Hematopoietic multipotent progenitor cell treated with erythropoietin and hydrocortisone succinate and interleukin-3 and kit ligand, for 6 days (in vitro differentiated cells): Measurements from ENCODE around the gene SAMD13.
A peak's percentile ranks its signal among the peaks of the same experiment; 100 is the strongest.

ENCODE experiments used
- DNase-seq: peaks from one replicate; pipeline ENCODE4 v3.0.0-alpha.2; 2015

SAMD13 gene, protein sequence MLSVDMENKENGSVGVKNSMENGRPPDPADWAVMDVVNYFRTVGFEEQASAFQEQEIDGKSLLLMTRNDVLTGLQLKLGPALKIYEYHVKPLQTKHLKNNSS

DNA sequence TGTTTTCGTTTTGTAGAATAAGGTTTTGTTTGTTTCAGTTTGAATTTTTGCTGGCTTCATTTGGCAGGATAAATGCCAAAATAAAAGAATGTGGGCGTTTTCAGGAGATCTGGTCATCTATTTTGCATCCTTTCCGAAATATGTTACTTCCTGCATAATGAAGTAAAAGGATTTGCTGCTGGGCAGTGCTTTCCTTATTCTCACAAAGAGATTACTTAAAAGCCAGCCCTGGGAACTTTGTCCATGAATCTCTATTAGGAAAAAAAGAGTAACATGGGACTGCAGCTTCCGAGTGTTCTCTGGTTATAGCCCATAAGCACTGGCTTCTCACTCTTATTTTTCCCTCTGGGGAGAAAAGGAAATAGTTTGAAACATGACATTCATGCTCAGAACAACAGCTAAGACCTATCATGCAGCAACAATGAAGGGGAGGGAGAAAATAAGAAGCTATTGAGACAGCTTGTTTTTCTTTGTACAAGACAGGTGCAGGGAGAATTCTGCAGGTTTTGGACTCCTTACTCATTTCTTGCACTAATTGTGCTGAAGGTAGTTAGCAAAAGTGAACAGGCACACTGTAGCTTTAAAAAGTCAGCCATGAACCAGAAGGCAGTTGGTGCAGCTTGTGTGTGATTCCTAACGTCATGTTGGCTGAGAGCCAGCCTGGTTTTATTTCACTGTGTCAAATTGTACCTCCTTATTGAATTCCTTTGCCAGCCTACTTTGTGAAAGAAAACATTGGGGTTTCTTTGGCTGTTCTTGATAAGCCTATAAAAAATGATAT lies at the start of gene SAMD13:
TSS of gene SAMD13 (plus strand) at position 705 of the 781 bp plus-strand sequence. CDS start 1,527 bp downstream, outside the sequence.
- peak; percentile 96 for DNase-seq

DNA sequence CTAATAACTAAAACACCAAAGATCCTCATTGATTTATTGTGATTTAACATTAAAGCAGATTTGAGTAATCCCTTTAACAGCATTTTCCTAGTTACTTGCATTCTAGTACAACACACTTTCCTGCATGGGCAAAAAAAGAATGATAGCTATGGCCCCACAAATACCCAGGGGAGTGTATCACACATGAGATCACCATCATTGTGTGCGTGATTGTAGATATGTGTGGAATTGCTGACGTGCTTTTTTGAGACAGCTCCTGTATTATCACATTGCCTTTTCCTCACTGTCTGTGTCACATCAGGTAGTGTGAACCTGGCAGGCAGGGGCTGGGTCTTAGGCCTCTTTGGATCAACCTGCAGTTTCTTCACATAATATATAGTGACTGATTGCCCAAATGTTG lies 48.5 kb upstream of the SAMD13 start:
- no peak for DNase-seq

DNA sequence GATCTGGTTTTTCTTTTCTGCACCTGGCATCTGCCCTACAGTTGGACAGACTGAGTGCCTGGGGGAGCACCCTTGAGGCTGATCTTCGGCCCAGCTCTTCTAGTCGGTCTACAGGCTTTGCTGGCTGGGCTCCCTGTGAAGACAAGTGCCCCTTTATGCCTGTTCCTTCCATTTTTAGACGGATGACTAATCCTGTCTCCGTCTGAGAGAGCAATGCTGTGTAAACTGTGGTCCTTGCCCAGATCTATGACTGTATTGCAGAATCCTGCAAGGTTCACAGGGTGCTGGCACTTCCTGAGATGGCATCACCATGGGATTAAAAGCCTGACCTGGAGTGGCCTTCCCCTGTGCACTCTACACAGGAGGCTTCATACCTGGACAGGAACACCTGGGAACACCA lies 47.6 kb upstream of the SAMD13 start:
- DNase-seq = no peak

DNA sequence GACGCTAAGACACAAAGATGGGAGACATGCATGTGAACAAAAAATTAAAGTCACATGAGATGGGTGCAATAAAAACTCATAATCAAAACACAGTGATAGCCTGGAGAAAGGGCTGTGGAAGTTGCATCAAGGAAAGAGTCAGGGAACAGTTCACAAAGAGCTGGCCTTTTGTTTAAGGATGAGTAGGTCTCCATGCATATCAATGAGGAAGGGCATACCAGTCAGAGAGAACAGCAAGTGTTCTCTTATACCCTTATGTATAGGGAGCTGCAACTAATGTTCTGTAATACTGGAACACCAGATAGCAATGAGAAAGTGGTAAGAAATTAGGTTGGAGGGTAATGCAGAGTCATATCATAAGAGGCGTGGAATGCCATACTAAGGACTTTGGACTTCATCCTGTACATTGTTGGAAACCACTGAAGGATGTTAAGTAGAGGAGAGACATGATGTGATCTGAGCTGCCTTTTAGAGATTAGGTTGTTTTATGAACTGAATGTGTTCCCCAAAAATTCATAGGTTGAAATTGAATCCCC lies 46.7 kb upstream of the SAMD13 start:
- no peak for DNase-seq

DNA sequence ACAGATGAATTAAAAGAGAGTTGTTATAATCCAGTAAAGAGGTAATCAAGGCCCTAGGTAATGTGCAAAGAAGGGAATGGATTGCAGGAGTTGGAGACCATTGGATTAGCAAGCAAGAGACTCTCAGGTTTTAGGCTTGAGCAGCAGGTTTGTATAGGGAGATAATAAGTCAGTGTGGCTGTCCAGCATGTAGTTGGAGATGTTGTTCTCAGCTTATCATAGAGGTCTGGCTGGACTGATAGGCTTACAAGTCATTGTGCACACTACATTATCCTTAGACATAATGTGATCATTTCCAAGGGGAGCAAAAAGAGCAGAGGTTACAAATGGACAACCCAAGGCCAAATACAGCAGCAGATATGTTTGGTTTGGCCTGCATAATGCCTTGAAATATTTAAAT lies 45.9 kb upstream of the SAMD13 start:
- peak; percentile 83 for DNase-seq

DNA sequence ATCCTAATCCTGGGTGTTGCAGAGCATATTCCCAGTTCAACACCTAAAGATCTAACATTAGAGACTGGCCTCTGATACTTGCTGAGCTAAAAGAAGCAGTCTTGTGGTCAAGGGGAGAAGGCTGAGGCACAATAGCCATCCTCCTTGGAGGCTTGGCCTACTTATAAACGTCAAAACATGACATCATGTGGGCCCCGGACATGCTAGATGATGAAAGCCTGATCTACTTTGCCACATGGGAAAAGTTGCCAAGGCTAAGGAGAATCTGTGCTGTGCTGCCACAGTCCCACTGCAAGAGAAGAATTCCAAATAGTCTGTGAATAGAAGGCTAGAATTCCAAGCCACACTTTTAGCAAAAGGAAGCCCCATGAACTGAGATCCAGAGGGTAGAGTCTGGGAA lies 43.9 kb upstream of the SAMD13 start:
- no peak for DNase-seq

DNA sequence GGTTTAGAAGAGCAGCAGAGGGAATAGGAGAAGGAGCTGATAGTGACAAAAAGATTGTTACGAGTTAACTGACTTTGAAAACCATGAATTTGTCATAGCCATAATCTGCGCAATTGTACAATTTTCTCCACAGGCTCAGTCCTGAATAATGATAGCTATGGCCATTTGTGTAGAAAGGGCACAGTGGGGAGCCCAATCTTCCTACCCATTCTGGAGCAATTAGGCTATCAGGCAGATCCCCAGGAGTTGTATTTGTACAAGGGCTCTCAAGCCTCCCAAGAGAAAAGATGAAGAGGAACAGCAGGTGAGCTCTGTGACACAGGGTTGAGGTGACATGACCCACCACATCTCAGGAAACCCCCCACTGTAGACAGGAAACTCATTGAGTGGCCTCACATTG lies 42.1 kb upstream of the SAMD13 start:
- no peak for DNase-seq

DNA sequence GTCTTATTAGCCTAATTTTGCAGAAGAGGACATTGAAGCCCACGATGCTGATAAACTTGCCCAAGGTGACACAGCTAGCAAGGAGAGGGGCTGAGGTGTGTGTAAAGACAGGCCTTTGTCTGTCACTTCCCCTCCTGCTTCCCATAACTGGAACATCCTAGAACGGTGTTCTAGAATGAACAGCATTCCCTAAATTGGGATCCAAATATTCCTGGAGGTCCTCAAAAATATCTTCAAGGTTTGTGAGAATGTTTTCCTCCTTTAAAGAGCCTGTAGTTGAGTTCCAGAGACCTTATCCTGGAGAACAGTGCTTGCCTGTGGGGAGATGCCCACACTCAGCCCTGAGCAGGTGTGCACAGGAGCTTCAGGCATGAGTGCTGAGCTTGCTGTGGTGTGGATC lies 41.5 kb upstream of the SAMD13 start:
- DNase-seq = no peak

DNA sequence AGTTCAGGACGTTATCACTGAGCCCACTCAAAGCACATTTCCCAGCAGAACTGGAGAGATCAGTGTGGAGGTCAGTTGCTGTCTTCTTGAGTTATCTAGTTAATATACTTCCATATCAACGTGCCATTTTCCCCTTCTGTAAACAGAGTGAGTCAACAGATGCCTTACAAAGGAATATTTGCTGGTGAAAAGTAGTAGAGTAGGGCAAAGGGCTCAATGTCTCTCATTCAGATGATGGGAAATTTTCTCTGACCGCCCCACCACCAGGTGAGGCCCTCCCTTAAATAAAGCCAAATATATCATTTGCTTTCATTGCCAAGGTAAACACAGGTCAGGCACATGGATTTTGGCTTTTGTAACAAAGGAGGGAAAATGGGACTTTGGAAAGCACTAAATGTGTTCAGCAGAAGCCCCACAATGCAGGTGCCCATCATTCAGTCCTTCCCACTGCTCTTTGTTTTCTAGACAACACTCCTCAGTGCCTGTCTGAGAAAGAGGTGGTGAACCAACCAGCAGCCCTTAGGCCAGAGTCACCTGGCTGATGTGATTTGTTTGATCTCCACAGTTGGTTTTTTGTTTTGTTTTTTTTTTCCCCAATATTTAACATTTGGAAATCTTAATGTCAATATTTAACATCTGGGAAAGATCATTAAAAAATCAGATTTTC lies 40.5 kb upstream of the SAMD13 start:
- DNase-seq = peak; percentile 34

DNA sequence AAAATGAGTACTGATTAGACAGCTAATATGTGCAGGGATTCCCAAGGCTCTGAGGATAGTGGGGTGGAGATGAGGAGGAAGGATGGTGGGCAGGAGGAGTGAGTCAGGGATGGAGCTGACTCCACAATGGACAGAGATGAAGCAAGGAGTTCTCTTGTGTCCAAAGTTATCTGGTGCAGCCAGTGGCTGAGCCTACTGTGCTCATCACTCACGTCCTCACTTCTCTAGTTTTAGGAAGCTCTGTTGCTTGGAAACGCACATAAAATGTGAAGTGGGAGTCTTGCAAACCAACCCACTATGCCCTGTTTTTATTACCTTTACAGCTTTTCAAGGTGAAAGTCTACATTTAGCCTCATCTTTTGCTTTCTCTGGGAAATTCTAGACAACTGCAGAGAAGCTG lies 36.5 kb upstream of the SAMD13 start:
- no peak for DNase-seq

DNA sequence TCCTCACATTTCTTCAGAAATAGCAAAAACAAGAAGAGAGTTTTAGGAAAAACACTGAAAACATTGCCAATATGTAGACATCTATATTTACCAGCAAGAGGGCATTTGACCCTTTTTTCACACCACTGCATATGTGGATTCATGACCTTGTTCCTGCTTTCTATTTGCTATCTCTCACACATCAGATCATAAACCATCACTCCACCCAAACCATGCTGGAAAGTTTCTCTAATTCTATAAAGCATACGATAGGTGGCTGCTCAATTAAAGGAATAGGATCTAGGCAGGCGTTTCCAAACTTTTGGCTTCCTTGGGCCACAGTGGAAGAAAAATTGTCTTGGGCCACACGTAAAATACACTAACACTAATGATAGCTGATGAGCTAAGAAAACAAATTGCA lies 35.6 kb upstream of the SAMD13 start:
- no peak for DNase-seq

DNA sequence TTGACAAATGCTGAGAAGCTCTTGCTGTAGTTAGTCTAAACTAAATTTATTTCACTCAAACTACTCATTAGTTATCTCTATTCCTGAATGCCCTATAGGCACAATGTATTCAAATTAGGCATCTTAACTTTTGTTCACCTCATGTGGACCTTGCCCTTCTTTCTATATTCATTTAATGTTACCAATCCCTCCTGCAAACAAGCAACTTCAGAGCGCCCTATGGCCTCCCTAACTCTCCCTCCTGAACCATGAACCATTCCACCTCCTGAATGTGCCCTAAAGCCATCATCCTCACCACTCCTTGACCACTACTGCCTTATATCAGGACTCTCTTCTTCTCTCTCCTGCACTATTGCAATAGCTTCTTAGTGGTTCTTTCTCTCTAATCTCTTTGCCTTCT lies 34.8 kb upstream of the SAMD13 start:
- no peak for DNase-seq

DNA sequence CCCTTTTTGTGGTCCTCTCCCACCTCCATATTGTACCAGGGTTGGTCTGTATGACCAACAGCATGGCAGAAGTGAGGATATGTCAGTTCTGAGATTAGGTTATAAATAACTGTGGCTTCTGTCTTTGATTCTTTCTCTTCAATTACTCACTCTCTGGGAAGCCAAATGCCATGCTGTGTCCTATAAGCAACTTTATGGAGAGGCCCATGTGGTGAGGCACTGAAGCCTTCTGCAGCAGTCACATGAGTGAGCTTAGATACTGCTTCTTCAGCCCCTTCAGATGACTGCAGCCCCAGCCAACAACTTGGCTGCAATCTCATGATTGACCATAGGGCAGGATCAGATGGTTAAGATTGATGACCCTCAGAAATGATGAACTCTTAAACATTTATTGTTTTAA lies 34.0 kb upstream of the SAMD13 start:
- DNase-seq = no peak

DNA sequence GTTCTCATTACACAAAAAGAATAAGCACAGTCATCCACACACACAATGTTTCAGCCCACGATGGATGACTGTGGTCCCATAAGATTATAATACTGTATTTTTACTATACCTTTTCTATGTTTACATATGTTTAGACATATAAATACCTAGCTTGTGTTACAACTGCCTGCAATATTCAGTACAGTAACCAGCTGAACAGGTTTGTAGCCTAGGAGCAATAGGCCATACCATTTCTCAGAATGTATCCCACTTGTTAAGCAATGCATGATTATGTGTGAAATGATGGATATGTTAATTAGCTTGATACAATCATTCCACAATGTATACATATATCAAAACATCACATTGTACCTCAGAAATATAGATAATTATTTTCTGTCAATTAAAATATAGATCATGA lies 33.2 kb upstream of the SAMD13 start:
- no peak for DNase-seq

DNA sequence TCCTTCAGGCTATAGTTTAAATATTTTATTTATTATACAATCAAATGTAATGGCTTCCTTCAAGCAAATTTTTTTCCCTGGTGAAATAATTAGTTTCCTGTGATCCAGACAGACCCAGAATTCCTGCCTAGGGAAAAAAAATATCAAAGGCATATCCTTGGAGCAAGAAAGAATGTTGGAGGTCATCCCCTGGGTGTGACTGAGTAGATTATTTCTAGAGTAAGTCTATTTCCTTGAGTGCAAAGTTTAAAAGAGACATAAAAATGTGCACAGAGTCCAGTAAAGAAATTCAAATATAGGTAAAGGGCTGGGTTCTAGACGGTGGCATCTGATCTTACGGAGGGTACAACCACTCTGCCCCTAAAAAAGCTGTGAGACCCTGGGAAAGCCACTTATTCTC lies 32.2 kb upstream of the SAMD13 start:
- DNase-seq = no peak

DNA sequence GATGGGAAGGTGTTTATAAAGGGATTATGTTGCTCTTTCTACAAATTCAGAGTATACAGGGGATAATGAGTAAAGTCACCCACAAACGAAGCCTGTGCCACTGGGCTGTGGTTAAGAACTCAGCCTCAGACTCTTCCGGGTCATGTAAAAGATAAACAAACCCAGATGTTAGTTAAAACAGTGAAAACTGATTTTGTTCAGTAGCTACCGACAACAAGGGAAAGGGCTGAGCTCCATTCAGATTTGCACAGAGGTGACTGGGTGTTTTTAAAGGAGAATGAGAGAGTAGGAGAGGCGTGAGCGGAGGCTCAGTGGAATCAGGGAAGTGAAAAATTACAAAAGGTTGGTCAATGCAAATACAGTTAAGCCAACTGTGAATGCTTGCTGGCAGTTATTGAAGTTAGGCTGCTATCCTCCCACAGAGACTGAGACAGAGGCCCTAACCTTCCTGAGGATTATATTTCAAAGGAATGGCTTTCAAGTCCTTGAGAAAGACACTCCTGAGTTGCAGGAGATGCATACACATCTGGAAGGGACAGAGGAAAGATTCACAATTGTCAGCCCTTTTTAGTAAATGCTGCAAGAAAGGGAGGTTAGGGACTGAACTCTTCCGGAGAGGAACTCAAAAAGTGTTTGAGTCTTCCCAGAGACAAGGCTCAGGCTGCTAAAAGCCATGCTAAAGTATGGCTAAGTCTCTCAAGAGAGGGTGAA lies 29.9 kb upstream of the SAMD13 start:
- DNase-seq = peak; percentile 19

DNA sequence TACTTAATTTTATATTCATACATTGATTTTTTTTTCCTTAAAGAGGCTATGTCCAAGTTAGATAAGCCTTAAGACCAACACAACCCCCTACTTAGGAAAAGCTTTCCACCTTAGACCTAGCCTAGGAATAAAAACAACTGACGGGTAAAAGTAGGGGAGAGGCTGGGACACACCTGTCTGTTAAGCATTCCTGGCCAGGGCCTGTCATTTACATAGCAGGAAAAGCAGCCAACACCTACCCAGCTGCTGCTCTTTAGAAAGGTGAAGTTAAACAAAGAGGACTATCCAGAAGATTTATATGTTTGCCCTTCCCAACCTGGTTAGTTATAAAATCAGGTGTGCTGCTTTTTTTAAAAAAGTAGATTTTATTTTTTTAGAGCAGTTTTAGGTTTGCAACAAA lies 29.1 kb upstream of the SAMD13 start:
- DNase-seq = no peak

DNA sequence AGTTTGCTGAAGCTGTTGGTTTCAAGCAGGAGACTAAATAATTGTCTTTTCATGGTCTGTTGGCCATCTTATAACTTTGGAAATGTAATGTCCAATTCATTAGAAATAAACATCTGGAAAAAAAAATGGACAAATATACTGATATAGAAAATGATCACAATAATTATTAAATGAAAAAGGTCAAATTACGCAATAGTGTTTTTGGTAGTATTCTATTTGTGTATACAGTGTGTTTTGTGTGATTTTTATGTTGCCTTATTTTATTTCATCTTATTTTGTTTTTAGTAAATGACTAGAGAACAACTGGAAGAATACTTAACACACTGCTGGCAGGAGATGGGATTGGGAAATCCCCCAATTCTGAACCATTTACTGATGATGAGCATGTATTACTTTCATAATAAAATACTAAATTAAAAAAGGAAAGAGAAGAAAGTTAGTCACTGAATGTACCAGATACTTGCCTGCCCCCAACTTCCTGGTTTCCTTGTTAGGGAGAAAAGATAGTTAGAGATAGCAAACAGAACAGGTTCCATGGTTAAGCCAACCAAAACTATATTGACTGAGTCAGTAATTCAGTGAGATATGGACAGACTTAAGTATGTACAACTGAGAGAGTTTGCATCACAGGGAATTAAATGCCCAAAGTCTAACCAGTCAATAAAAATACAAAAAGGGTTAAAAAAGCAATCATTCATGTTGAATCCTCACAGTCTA lies 24.0 kb upstream of the SAMD13 start:
- DNase-seq = no peak

DNA sequence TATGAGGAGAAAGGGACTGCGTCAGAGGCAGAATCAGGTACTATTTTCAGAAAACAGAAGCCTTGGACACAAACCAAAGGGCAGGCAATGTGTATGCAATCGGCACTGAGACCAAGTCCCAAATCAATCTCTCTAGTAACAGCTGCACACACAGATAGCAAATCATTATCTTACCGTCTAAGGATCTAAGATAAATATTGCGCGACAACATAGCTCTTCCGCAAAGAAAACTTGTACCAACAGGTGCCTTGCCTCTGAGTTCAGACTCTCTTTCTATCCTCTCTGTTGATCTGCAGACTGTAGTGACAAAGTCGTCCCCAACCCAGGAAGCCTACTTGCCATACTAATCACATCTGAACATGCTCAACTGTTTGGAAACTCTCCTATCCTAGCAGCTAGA lies 22.6 kb upstream of the SAMD13 start:
- peak; percentile 66 for DNase-seq

DNA sequence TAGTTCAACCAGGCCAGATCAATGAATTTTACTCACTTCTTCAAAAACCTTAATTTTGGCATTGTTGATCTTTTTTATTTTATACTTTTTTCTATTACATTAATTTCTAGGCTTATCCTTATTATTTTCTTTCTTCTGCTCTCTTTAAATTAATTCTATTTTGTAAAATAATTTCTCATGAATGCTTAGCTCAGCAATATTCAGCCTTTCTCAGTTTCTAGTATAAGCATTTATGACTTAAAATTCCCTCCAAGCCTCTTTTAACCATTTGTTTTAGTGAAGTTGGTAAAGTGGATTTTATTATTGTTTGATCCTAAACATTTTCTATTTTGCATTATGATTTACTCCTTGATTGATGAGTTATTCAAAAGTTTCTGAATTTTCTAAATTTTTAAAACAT lies 20.6 kb upstream of the SAMD13 start:
- DNase-seq = no peak

DNA sequence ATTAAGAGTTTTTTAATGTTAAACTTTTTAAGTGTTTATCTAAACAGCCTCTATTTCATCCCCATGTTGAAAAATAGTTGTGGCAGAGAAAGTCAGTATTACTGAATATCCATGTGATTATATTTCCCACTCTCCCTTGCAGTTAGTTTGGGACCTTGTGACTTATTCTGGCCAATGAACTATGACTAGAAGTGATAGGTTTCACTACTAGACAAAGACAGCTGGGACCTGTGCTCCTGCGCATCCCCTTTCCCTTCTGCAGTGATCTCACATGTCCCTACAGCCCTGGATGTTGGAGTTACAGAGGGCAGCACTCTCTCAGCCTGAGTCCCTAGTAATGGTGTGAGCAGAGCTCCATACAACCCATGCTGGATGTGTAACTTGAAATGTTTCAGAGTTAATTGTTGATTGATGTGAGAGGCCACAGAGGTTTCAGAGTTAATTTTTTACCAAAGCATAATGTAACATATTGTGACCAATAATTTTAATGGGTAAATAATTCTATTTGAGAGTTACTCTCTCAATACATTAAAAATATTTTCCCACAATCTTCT lies 18.7 kb upstream of the SAMD13 start:
- DNase-seq = no peak

DNA sequence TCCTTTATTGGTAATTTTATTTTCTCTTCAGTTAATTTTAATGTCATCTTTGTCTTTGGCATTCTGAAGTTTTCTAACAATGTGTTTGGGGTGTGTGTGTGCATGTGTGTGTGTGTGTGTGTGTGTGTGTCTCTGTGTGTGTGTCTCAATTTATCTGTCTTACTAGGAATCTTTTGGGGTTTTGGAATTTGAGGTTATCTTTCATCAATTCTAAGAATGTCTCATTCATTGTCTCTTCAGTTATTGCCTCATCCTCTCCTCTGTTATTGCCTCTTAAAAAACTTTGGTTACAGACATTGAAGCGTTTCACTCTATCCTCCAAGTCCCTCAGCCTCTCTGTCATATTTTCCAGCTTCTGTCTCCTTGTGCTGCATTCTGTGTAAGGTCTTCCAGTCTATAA lies 18.1 kb upstream of the SAMD13 start:
- peak; percentile 52 for DNase-seq

DNA sequence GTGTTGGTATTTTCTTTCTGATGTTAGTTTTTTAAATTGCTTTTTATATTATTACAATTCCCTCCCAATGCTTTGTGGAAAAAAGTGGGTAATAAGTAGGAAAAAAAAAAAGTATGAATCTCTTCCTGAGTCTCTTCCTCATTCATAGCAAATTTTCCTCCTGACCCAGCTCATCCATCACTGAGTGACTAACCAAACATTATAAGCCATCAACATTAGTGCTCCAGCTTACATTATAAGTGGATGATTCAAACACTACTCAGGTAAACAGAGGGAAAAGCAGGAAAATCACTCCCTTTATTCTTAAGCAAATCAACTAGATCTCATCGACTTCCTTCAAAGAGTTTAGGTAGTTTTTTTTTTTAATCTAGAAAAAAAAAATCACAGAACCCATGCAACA lies 15.4 kb upstream of the SAMD13 start:
- no peak for DNase-seq
